GM13976 (cell line): Measurements from ENCODE around the gene CECR2.

Experiments
- DNase-seq: peaks from one replicate; pipeline ENCODE4 v3.0.0; 2012; ENCODE audit warnings: low spot score
- CTCF ChIP-seq: IDR thresholded peaks from 2 replicates; pipeline ENCODE4 v1.5.1; 2012; ENCODE audit warnings: borderline replicate concordance, mild to moderate bottlenecking; ENCODE audit not compliant: insufficient read depth; ENCODE audit errors: extremely low read depth, missing control alignments, control extremely low read depth
- in situ Hi-C: fragments of 300-500 bp; cut with MboI; formaldehyde crosslinking; loops from one replicate; pipeline ENCODE4 v1.12.0; 2022; ENCODE audit warnings: low sequenced_read_pairs, mixed read lengths, inconsistent platforms; ENCODE audit not compliant: unreplicated experiment

The CECR2 gene

GRCh38 chr22:17358415-17358814 lies 10.8 kb upstream of the CECR2 start:
- in situ Hi-C loops = no loop called here
- DNase-seq = no peak
- TF ChIP-seq CTCF = no peak

- no peak for DNase-seq
- TF ChIP-seq CTCF = no peak
- in situ Hi-C loops = no loop called here
Measured at GRCh38 chr22:17359501-17359900, 9.8 kb upstream of the CECR2 start.

- no peak for TF ChIP-seq CTCF
- DNase-seq = no peak
- in situ Hi-C loops = no loop called here
Measured at GRCh38 chr22:17366329-17366728, 2.9 kb upstream of the CECR2 start.

GRCh38 chr22:17366830-17367229 lies 2.4 kb upstream of the CECR2 start:
- no peak for TF ChIP-seq CTCF
- peak; percentile 61 for DNase-seq
- in situ Hi-C loops = no loop called here

- in situ Hi-C loops = no loop called here
- no peak for TF ChIP-seq CTCF
- no peak for DNase-seq
Measured at GRCh38 chr22:17368144-17368543, 1.1 kb upstream of the CECR2 start.

GRCh38 chr22:17368554-17369438 lies 464 bp upstream of the CECR2 start:
- in situ Hi-C loops = no loop called here
- TF ChIP-seq CTCF = no peak
- peak; percentile 34 for DNase-seq
